ENCODE measurements around the gene GBGT1. TPM values are rescaled to one million over a fixed set of nuclear protein-coding genes. Genes with fewer than 3 reads are reported as not detected.
"Not testable (repeated sequence)": the region's sequence is repeated elsewhere in the genome, so short reads cannot be mapped to it uniquely, and the experiment has no call there.

GBGT1 gene
- 8.6 and 9.4 TPM in 2 replicates for total RNA-seq

GRCh38 chr9:133163504-133164172, at the start of gene GBGT1:
TSS of gene GBGT1 (minus strand) at chr9:133163914. CDS start at chr9:133162412, 1,502 bp downstream.
- Mint-ChIP-seq H3K4me3 (peak within 1 kb of the TSS; percentile 80), H3K9me3 (no peaks in the 10 kb centered on the region)
- DNase-seq (ENCODE audit: low spot score), result peak; percentile 25

GRCh38 chr9:133210609-133211008, 46.9 kb upstream of the GBGT1 start:
- Mint-ChIP-seq H3K4me1 (ENCODE audit: low read depth) (no peaks in the 10 kb centered on the region), H3K36me3 (ENCODE audit: low read depth) (no peaks in the 10 kb centered on the region), H3K27me3 (ENCODE audit: insufficient read depth) (peaks cover 19% of the 10 kb centered on the region), H3K4me3 (no peak overlapping the region), H3K27ac (no peak overlapping the region), H3K9me3 (no peaks in the 10 kb centered on the region)
- intact Hi-C loops (cut with micrococcal nuclease), result no loop called here
- no peak for DNase-seq (ENCODE audit: low spot score)

More at GRCh38 chr9:133163504-133164172, at the start of gene GBGT1:
- intact Hi-C loops (cut with micrococcal nuclease), result loop anchor here (2.0 kb wide), 1 partner anchor 21 kb away; no protein-coding TSS in a partner anchor
- H3K4me1 Mint-ChIP-seq (ENCODE audit: low read depth), result peaks cover 11% of the 10 kb centered on the region
- peaks cover 7% of the 10 kb centered on the region for H3K36me3 Mint-ChIP-seq (ENCODE audit: low read depth)
- H3K27ac Mint-ChIP-seq, result no peak within 1 kb of the TSS
- H3K27me3 Mint-ChIP-seq (ENCODE audit: insufficient read depth), result peaks cover 7% of the 10 kb centered on the region

DNA sequence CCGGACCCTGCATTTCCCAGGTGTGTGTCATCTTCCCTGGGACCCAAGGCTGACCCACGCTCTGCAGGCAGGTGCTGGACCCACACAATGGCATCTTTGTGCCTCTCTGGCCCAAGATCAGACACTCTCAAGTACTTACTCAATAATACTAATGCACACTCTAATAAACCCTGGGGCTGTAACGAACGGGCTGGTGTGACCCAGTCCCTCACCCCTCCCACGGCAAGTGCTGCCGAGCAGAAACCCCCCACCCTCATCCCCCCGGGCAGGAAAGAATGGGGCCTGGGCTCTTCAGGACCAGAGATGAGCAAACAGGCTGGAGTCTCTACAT, 46.5 kb upstream of the GBGT1 start:
- Mint-ChIP-seq H3K9me3 (no peaks in the 10 kb centered on the region), H3K27ac (no peak overlapping the region), H3K4me1 (ENCODE audit: low read depth) (no peaks in the 10 kb centered on the region), H3K36me3 (ENCODE audit: low read depth) (no peaks in the 10 kb centered on the region), H3K27me3 (ENCODE audit: insufficient read depth) (peaks cover 16% of the 10 kb centered on the region), H3K4me3 (no peak overlapping the region)
- no peak for DNase-seq (ENCODE audit: low spot score)
- intact Hi-C loops (cut with micrococcal nuclease), result no loop called here

DNA sequence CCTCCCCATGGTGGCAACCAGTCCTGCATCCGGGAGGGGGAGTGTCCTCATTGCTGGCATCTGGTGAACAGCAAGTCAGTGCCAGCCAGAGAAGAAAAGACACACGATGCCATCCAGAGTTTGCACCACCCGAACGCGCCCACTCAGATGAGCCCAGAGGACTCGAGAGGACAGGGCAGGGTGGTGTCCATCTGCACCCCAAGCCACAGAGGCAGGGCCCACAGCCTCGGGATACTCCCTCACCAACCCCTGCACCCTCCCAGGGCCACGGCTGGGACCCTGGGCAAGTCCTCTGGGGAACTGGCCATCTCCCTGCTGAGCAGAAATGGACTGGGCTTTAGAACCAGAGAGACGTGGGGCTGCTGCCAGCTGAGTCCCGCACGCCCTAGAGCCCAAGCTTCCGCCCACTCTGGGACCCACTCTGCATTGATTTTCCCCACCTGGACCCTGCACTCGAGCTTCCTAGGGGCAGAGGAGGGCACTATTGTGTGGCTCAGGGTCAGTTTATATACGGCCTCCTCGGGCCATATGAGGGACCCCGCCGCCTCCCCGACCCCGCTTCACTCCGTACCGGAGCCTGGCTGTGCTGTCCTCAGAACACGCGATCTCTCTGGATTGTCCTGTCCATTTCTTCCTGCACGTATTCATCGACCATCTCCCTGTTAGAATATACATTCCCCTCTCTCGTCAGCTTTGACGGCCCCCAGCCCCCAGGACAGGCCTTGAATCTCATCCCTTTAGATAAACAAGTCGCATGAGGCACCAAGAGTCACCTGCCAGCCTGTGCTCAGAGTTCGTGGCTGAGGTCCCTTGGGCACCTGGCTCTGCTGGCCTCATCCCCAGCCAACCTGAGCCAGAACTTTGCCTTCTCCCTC, 45.9 kb upstream of the GBGT1 start:
- H3K4me1 Mint-ChIP-seq (ENCODE audit: low read depth); H3K9me3 Mint-ChIP-seq; DNase-seq (ENCODE audit: low spot score); H3K4me3 Mint-ChIP-seq; intact Hi-C loops (cut with micrococcal nuclease); H3K36me3 Mint-ChIP-seq (ENCODE audit: low read depth); H3K27ac Mint-ChIP-seq: not testable (repeated sequence)
- peaks cover 15% of the 10 kb centered on the region for H3K27me3 Mint-ChIP-seq (ENCODE audit: insufficient read depth)

DNA sequence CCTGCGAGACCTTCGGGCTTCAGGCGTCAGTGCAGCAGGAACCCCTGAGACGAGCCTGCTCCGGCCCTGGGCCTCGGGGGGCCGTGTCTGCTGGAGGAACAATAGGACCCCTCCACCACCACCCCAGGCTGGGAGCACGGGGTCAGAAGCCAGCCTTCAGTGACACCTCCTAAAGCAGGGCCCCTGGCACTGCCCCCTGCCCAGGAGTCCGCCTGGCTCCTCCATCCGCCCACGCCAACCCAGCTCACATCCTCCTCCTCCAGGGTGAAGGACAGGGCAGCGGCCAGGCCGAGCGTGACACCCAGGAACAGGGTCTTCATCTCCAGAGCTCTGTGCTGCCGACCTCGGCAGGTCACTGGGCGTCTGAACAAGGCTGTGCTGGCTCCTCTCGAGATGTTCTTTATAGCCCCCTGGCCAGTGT, 45.2 kb upstream of the GBGT1 start, which contains the start of gene OBP2B:
TSS of gene OBP2B (minus strand) at position 371 of the 421 bp plus-strand sequence. CDS start at position 320, 51 bp downstream.
- H3K36me3 Mint-ChIP-seq (ENCODE audit: low read depth); intact Hi-C loops (cut with micrococcal nuclease); H3K4me1 Mint-ChIP-seq (ENCODE audit: low read depth); H3K4me3 Mint-ChIP-seq; DNase-seq (ENCODE audit: low spot score); H3K27ac Mint-ChIP-seq; H3K9me3 Mint-ChIP-seq: not testable (repeated sequence)
- peaks cover 11% of the 10 kb centered on the region for H3K27me3 Mint-ChIP-seq (ENCODE audit: insufficient read depth)

GRCh38 chr9:133208171-133208879, 44.6 kb upstream of the GBGT1 start:
- H3K4me3 Mint-ChIP-seq; H3K27ac Mint-ChIP-seq; H3K27me3 Mint-ChIP-seq (ENCODE audit: insufficient read depth); DNase-seq (ENCODE audit: low spot score); H3K4me1 Mint-ChIP-seq (ENCODE audit: low read depth); H3K36me3 Mint-ChIP-seq (ENCODE audit: low read depth); H3K9me3 Mint-ChIP-seq; intact Hi-C loops (cut with micrococcal nuclease): not testable (repeated sequence)

GRCh38 chr9:133207540-133208170, 43.9 kb upstream of the GBGT1 start:
- Mint-ChIP-seq H3K4me1 (ENCODE audit: low read depth) (no peaks in the 10 kb centered on the region), H3K27ac (no peak overlapping the region), H3K9me3 (no peaks in the 10 kb centered on the region), H3K27me3 (ENCODE audit: insufficient read depth) (peaks cover 9% of the 10 kb centered on the region), H3K4me3 (no peak overlapping the region), H3K36me3 (ENCODE audit: low read depth) (no peaks in the 10 kb centered on the region)
- intact Hi-C loops (cut with micrococcal nuclease), result no loop called here
- DNase-seq (ENCODE audit: low spot score), result no peak

GRCh38 chr9:133207021-133207531, 43.4 kb upstream of the GBGT1 start:
- H3K27me3 Mint-ChIP-seq (ENCODE audit: insufficient read depth), result peaks cover 9% of the 10 kb centered on the region
- no peak overlapping the region for H3K4me3 Mint-ChIP-seq
- H3K9me3 Mint-ChIP-seq, result no peaks in the 10 kb centered on the region
- no peak overlapping the region for H3K27ac Mint-ChIP-seq
- no peaks in the 10 kb centered on the region for H3K36me3 Mint-ChIP-seq (ENCODE audit: low read depth)
- no peak for DNase-seq (ENCODE audit: low spot score)
- no peaks in the 10 kb centered on the region for H3K4me1 Mint-ChIP-seq (ENCODE audit: low read depth)
- intact Hi-C loops (cut with micrococcal nuclease), result no loop called here

- no peaks in the 10 kb centered on the region for H3K4me1 Mint-ChIP-seq (ENCODE audit: low read depth)
- intact Hi-C loops (cut with micrococcal nuclease), result no loop called here
- H3K36me3 Mint-ChIP-seq (ENCODE audit: low read depth), result no peaks in the 10 kb centered on the region
- DNase-seq (ENCODE audit: low spot score), result no peak
- H3K27me3 Mint-ChIP-seq (ENCODE audit: insufficient read depth), result peaks cover 5% of the 10 kb centered on the region
- no peak overlapping the region for H3K4me3 Mint-ChIP-seq
- no peaks in the 10 kb centered on the region for H3K9me3 Mint-ChIP-seq
- H3K27ac Mint-ChIP-seq, result no peak overlapping the region
Observed at GRCh38 chr9:133205996-133206931, 42.5 kb upstream of the GBGT1 start.

- H3K4me1 Mint-ChIP-seq (ENCODE audit: low read depth); H3K4me3 Mint-ChIP-seq; H3K27ac Mint-ChIP-seq; H3K36me3 Mint-ChIP-seq (ENCODE audit: low read depth); H3K27me3 Mint-ChIP-seq (ENCODE audit: insufficient read depth); intact Hi-C loops (cut with micrococcal nuclease); DNase-seq (ENCODE audit: low spot score); H3K9me3 Mint-ChIP-seq: not testable (repeated sequence)
Observed at GRCh38 chr9:133205481-133205887, 41.8 kb upstream of the GBGT1 start.

- Mint-ChIP-seq H3K4me3 (no peak overlapping the region), H3K4me1 (ENCODE audit: low read depth) (no peaks in the 10 kb centered on the region), H3K9me3 (no peaks in the 10 kb centered on the region), H3K36me3 (ENCODE audit: low read depth) (peaks cover 1% of the 10 kb centered on the region), H3K27ac (no peak overlapping the region), H3K27me3 (ENCODE audit: insufficient read depth) (peaks cover 7% of the 10 kb centered on the region)
- intact Hi-C loops (cut with micrococcal nuclease), result no loop called here
- DNase-seq (ENCODE audit: low spot score), result no peak
Observed at GRCh38 chr9:133204993-133205336, 41.3 kb upstream of the GBGT1 start.

Measured in activated T-helper 1 cell treated with anti-CD3 and anti-CD28 coated beads, Interleukin-12 subunit alpha, Interleukin-12 subunit beta, Interleukin-2, Interleukin-4 antibody, amounts not matched to agents 30 ng/mL and 10 ng/mL and 1 ng/mL, durations not matched to agents 14 hours and 24 hours and 36 hours (primary cell).